Effector memory CD8-positive, alpha-beta T cell (primary cell): Measurements from ENCODE around the gene C16orf90.
A peak's percentile ranks its signal among the peaks of the same experiment; 100 is the strongest.

Experiments used
- ATAC-seq: fragments of 150-1000 bp; cut with Tn5 transposase; replicated peaks from 2 replicates; pipeline ENCODE4 v1.10.0; 2021; ENCODE audit warnings: mild to moderate bottlenecking, moderate library complexity
- DNase-seq, 3 experiments: peaks; one replicate each; pipeline ENCODE4 v3.0.0; 2021
- H3K27ac Mint-ChIP-seq, 2 donors: one replicate each; pipeline ENCODE4 v1.8.0; 2022; ENCODE audit warnings: mild to moderate bottlenecking in 2 of 2, mixed read lengths in 2 of 2, moderate library complexity in 2 of 2
- H3K27me3 Mint-ChIP-seq, 2 donors: one replicate each; pipeline ENCODE4 v1.8.0; 2022; ENCODE audit warnings: mixed read lengths in 2 of 2
- H3K36me3 Mint-ChIP-seq: one replicate; pipeline ENCODE4 v1.8.0; 2022; ENCODE audit warnings: mild to moderate bottlenecking, moderate library complexity, mixed read lengths; ENCODE audit not compliant: insufficient read depth
- H3K4me1 Mint-ChIP-seq, 2 donors: one replicate each; pipeline ENCODE4 v1.8.0; 2022; ENCODE audit warnings: low read depth in 2 of 2, mixed read lengths in 2 of 2
- H3K4me3 Mint-ChIP-seq, 2 donors: one replicate each; pipeline ENCODE4 v1.8.0; 2022; ENCODE audit warnings: mild to moderate bottlenecking in 2 of 2, mixed read lengths in 2 of 2, moderate library complexity in 2 of 2
- H3K9me3 Mint-ChIP-seq, 2 donors: one replicate each; pipeline ENCODE4 v1.8.0; 2022; ENCODE audit warnings: mixed read lengths in 2 of 2

The C16orf90 gene

GRCh38 chr16:3460121-3460520, 35.2 kb downstream of the C16orf90 start:
- Mint-ChIP-seq H3K4me3 (peak overlapping the region; percentile 86 to 89), H3K9me3 (no peaks in the 10 kb centered on the region), H3K27me3 (no peaks in the 10 kb centered on the region), H3K27ac (peak overlapping the region; percentile 85 to 90), H3K36me3 (peaks cover 13% of the 10 kb centered on the region), H3K4me1 (peaks cover 38 to 49% of the 10 kb centered on the region in 2 donors)
- ATAC-seq, result no peak
- DNase-seq, result no peak

GRCh38 chr16:3459401-3460090, 35.7 kb downstream of the C16orf90 start:
- Mint-ChIP-seq H3K27me3 (no peaks in the 10 kb centered on the region), H3K4me1 (peaks cover 38 to 49% of the 10 kb centered on the region in 2 donors), H3K36me3 (peaks cover 15% of the 10 kb centered on the region), H3K27ac (peak overlapping the region; percentile 85 to 90), H3K4me3 (peak overlapping the region; percentile 86 to 89), H3K9me3 (no peaks in the 10 kb centered on the region)
- no peak for ATAC-seq
- DNase-seq, result no peak

GRCh38 chr16:3458852-3459361, 36.4 kb downstream of the C16orf90 start:
- peaks cover 15% of the 10 kb centered on the region for H3K36me3 Mint-ChIP-seq
- peak overlapping the region; percentile 85 to 90 for H3K27ac Mint-ChIP-seq
- H3K4me3 Mint-ChIP-seq, result peak overlapping the region; percentile 86 to 89
- H3K4me1 Mint-ChIP-seq, result peaks cover 38 to 44% of the 10 kb centered on the region in 2 donors
- H3K27me3 Mint-ChIP-seq, result no peaks in the 10 kb centered on the region
- no peaks in the 10 kb centered on the region for H3K9me3 Mint-ChIP-seq
- DNase-seq, result peak in 2 of 3 experiments; percentile 3 to 11
- no peak for ATAC-seq

GRCh38 chr16:3458278-3458851, 36.9 kb downstream of the C16orf90 start:
- Mint-ChIP-seq H3K4me3 (peak overlapping the region; percentile 86 to 89), H3K4me1 (peaks cover 38 to 44% of the 10 kb centered on the region in 2 donors), H3K36me3 (peaks cover 15% of the 10 kb centered on the region), H3K27me3 (no peaks in the 10 kb centered on the region), H3K9me3 (no peaks in the 10 kb centered on the region), H3K27ac (peak overlapping the region; percentile 85 to 90)
- peak in 1 of 3 experiments; percentile 13 for DNase-seq
- ATAC-seq, result no peak

- Mint-ChIP-seq H3K4me3 (peak overlapping the region; percentile 81 to 86), H3K4me1 (peaks cover 38 to 44% of the 10 kb centered on the region in 2 donors), H3K27ac (peak overlapping the region; percentile 83 to 93), H3K36me3 (peaks cover 19% of the 10 kb centered on the region), H3K27me3 (no peaks in the 10 kb centered on the region), H3K9me3 (no peaks in the 10 kb centered on the region)
- peak; percentile 87 for ATAC-seq
- peak; percentile 88 to 92 (median 91) for DNase-seq
Measured at GRCh38 chr16:3457434-3458252, 37.6 kb downstream of the C16orf90 start.

- ATAC-seq, result no peak
- Mint-ChIP-seq H3K4me3 (no peak overlapping the region), H3K27ac (no peak overlapping the region), H3K4me1 (peaks cover 19 to 28% of the 10 kb centered on the region in 2 donors), H3K9me3 (no peaks in the 10 kb centered on the region), H3K27me3 (no peaks in the 10 kb centered on the region), H3K36me3 (peaks cover 19% of the 10 kb centered on the region)
- DNase-seq, result no peak
Measured at GRCh38 chr16:3454631-3455147, 40.6 kb downstream of the C16orf90 start.

- no peaks in the 10 kb centered on the region for H3K9me3 Mint-ChIP-seq
- DNase-seq, result no peak
- H3K36me3 Mint-ChIP-seq, result peaks cover 20% of the 10 kb centered on the region
- H3K4me1 Mint-ChIP-seq, result peaks cover 13 to 22% of the 10 kb centered on the region in 2 donors
- H3K27me3 Mint-ChIP-seq, result no peaks in the 10 kb centered on the region
- no peak for ATAC-seq
- no peak overlapping the region for H3K27ac Mint-ChIP-seq
- no peak overlapping the region for H3K4me3 Mint-ChIP-seq
Measured at GRCh38 chr16:3454093-3454492, 41.2 kb downstream of the C16orf90 start.

- H3K27me3 Mint-ChIP-seq, result no peaks in the 10 kb centered on the region
- peak; percentile 62 for ATAC-seq
Measured at GRCh38 chr16:3444032-3444388, 51.3 kb downstream of the C16orf90 start.

More at GRCh38 chr16:3444032-3444388, 51.3 kb downstream of the C16orf90 start:
- peaks cover 34% of the 10 kb centered on the region for H3K36me3 Mint-ChIP-seq
- peak overlapping the region; percentile 92 to 96 for H3K27ac Mint-ChIP-seq
- H3K4me1 Mint-ChIP-seq, result peaks cover 4 to 18% of the 10 kb centered on the region in 2 donors
- no peaks in the 10 kb centered on the region for H3K9me3 Mint-ChIP-seq
- DNase-seq, result peak in 2 of 3 experiments; percentile 17 to 21
- peak overlapping the region; percentile 86 to 94 for H3K4me3 Mint-ChIP-seq
